OCI-LY1 (cell line): ENCODE measurements around the gene KL.

ENCODE experiments used
- H2AFZ ChIP-seq: fragments of 200-600 bp; sonication (generic), shearing (Covaris generic); 2 replicates; pipeline ENCODE4 v1.6.0; 2014; ENCODE audit warnings: antibody characterized with exemption, mild to moderate bottlenecking, low read length
- H3F3A ChIP-seq: fragments of 200-600 bp; sonication (generic), shearing (Covaris generic); 2 replicates; pipeline ENCODE4 v1.6.0; 2014; ENCODE audit warnings: mild to moderate bottlenecking, antibody characterized with exemption, low read length, moderate library complexity; ENCODE audit not compliant: insufficient read depth
- H3K27ac ChIP-seq: fragments of 200-600 bp; sonication (generic); 2 replicates; pipeline ENCODE4 v1.5.1; 2014; ENCODE audit warnings: low read length, mixed run types, mild to moderate bottlenecking, low read depth; ENCODE audit not compliant: poor library complexity, severe bottlenecking
- H3K27me3 ChIP-seq: fragments of 200-600 bp; sonication (generic); 2 replicates; pipeline ENCODE4 v1.6.0; 2014; ENCODE audit warnings: antibody characterized with exemption, mild to moderate bottlenecking, low read length, moderate library complexity; ENCODE audit not compliant: insufficient read depth
- H3K36me3 ChIP-seq: fragments of 200-600 bp; sonication (generic); 2 replicates; pipeline ENCODE4 v1.6.1; 2014; ENCODE audit warnings: mild to moderate bottlenecking, antibody characterized with exemption, low read length, moderate library complexity, mixed read lengths; ENCODE audit not compliant: insufficient read depth
- H3K4me1 ChIP-seq: fragments of 200-600 bp; sonication (generic); 2 replicates; pipeline ENCODE4 v1.5.1; 2014; ENCODE audit warnings: mild to moderate bottlenecking, low read length, moderate library complexity; ENCODE audit not compliant: insufficient read depth, severe bottlenecking
- H3K4me2 ChIP-seq: fragments of 200-600 bp; sonication (generic), shearing (Covaris generic); 2 replicates; pipeline ENCODE4 v1.6.1; 2014; ENCODE audit warnings: low read length
- H3K4me3 ChIP-seq: fragments of 200-600 bp; sonication (generic); 2 replicates; pipeline ENCODE4 v1.5.1; 2014; ENCODE audit warnings: low read length, low read depth, mild to moderate bottlenecking, mixed read lengths; ENCODE audit not compliant: poor library complexity, severe bottlenecking
- H3K79me2 ChIP-seq: fragments of 200-600 bp; shearing (Covaris generic); 2 replicates; pipeline ENCODE4 v1.6.1; 2016; ENCODE audit warnings: mixed run types, low read length, mixed read lengths; ENCODE audit not compliant: insufficient read depth
- H3K9ac ChIP-seq: fragments of 200-600 bp; sonication (generic), shearing (Covaris generic); 2 replicates; pipeline ENCODE4 v1.6.1; 2014; ENCODE audit warnings: mild to moderate bottlenecking, low read length, mixed read lengths
- H3K9me2 ChIP-seq: fragments of 200-600 bp; sonication (generic), shearing (Covaris generic); 2 replicates; pipeline ENCODE4 v1.6.1; 2014; ENCODE audit warnings: low read depth, mild to moderate bottlenecking, low read length, mixed read lengths
- H3K9me3 ChIP-seq: fragments of 200-600 bp; shearing (Covaris generic); 2 replicates; pipeline ENCODE4 v1.6.1; 2014; ENCODE audit warnings: low read length, mixed read lengths
- H4K20me1 ChIP-seq: fragments of 200-600 bp; sonication (generic), shearing (Covaris generic); 2 replicates; pipeline ENCODE4 v1.6.0; 2016; ENCODE audit warnings: mild to moderate bottlenecking, low read length; ENCODE audit not compliant: insufficient read depth
- EZH2 ChIP-seq: fragments of 200-600 bp; sonication (generic), shearing (Covaris generic); IDR thresholded peaks from 2 replicates; pipeline ENCODE4 v1.8.0; 2017; ENCODE audit warnings: borderline replicate concordance, mixed run types, mild to moderate bottlenecking, antibody characterized with exemption, low read length, moderate library complexity, mixed read lengths
- TF ChIP-seq, protein P1 (sequence below): fragments of 200-600 bp; sonication (generic), shearing (Covaris generic); IDR thresholded peaks from 2 replicates; pipeline ENCODE4 v1.5.1; 2017; ENCODE audit warnings: mild to moderate bottlenecking, antibody characterized with exemption, low read length, moderate library complexity, mixed read lengths

Gene KL

DNA sequence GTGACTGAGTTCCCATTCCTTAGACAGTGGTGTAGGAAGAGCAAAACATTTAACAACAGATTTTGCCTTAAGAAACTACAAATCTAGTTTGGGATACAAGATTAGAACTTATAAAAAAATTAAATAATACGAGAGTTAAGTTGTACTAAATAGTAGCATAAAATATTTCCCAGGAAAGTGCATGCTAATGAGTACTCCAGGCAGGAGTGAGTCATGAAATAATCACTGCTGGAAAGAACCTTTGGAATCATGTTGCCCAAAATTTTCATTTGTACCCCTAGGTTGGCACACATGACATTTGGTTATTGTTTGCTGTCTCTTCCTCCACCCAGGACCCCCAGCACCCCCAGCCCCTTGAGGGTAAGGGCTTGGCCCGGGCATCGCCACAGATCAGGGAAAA, 26.3 kb upstream of the KL start:
- no peak overlapping the region for H3K9ac ChIP-seq
- H3K9me3 ChIP-seq, result no peaks in the 10 kb centered on the region
- no peaks in the 10 kb centered on the region for H3K27me3 ChIP-seq
- no peak overlapping the region for H3K27ac ChIP-seq
- TF ChIP-seq, protein P1, sequence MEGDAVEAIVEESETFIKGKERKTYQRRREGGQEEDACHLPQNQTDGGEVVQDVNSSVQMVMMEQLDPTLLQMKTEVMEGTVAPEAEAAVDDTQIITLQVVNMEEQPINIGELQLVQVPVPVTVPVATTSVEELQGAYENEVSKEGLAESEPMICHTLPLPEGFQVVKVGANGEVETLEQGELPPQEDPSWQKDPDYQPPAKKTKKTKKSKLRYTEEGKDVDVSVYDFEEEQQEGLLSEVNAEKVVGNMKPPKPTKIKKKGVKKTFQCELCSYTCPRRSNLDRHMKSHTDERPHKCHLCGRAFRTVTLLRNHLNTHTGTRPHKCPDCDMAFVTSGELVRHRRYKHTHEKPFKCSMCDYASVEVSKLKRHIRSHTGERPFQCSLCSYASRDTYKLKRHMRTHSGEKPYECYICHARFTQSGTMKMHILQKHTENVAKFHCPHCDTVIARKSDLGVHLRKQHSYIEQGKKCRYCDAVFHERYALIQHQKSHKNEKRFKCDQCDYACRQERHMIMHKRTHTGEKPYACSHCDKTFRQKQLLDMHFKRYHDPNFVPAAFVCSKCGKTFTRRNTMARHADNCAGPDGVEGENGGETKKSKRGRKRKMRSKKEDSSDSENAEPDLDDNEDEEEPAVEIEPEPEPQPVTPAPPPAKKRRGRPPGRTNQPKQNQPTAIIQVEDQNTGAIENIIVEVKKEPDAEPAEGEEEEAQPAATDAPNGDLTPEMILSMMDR, result no peak
- no peak for TF ChIP-seq EZH2
- peaks cover 12% of the 10 kb centered on the region for H3K4me1 ChIP-seq
- H4K20me1 ChIP-seq, result no peaks in the 10 kb centered on the region
- no peak overlapping the region for H2AFZ ChIP-seq
- H3F3A ChIP-seq, result no peaks in the 10 kb centered on the region
- no peaks in the 10 kb centered on the region for H3K36me3 ChIP-seq
- no peaks in the 10 kb centered on the region for H3K9me2 ChIP-seq
- no peak overlapping the region for H3K4me3 ChIP-seq
- no peaks in the 10 kb centered on the region for H3K79me2 ChIP-seq
- H3K4me2 ChIP-seq, result no peak overlapping the region

DNA sequence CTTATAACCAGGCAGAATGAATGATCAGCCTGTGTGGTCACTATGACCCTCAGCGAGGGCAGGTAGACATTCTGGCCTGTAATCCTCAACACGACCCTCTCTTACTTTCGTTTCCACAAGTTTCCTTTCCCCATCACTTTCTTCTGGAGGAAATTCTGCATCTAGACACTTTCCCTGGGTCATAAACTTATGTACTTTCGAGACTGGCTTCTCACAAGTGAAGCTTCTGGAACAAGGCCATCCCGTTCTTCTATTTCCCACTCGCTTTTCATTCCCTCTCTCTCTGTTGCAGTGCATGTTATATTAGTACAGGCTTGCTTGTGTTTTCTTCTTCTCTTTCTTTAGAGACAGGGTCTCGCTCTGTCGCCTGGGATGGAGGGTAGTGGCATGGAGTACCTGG, 23.1 kb upstream of the KL start:
- TF ChIP-seq, protein P1, result no peak
- no peak for TF ChIP-seq EZH2
- no peaks in the 10 kb centered on the region for H4K20me1 ChIP-seq
- no peak overlapping the region for H3K9ac ChIP-seq
- H3K4me3 ChIP-seq, result no peak overlapping the region
- H3K27ac ChIP-seq, result no peak overlapping the region
- no peaks in the 10 kb centered on the region for H3K27me3 ChIP-seq
- no peak overlapping the region for H3K4me2 ChIP-seq
- no peaks in the 10 kb centered on the region for H3K79me2 ChIP-seq
- H3K9me3 ChIP-seq, result no peaks in the 10 kb centered on the region
- H3F3A ChIP-seq, result no peaks in the 10 kb centered on the region
- no peaks in the 10 kb centered on the region for H3K36me3 ChIP-seq
- H2AFZ ChIP-seq, result no peak overlapping the region
- H3K9me2 ChIP-seq, result no peaks in the 10 kb centered on the region
- H3K4me1 ChIP-seq, result peaks cover 12% of the 10 kb centered on the region

DNA sequence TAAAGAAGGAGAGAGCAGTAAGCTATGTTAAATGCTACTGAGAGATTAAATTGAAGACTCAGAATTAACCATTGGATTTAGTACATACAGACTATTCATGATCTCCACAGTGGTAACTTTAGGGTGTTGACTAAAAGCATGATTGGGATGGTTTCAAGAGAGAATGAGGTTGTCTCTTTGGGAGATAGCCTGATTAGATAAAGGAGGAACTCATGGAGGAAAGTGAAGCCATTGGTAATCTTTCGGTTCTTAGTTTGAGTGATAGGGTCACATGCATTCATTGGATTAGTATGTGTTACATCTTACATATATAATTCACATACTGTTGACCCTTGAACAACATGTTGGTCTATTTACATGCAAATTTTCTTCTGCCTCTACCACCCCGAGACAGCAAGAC, 18.8 kb upstream of the KL start:
- Histone ChIP-seq H3K27ac (no peak overlapping the region), H4K20me1 (no peaks in the 10 kb centered on the region), H3K27me3 (no peaks in the 10 kb centered on the region), H3K36me3 (no peaks in the 10 kb centered on the region), H3K4me1 (no peaks in the 10 kb centered on the region), H3K9me3 (no peaks in the 10 kb centered on the region), H2AFZ (no peak overlapping the region), H3K79me2 (no peaks in the 10 kb centered on the region), H3F3A (no peaks in the 10 kb centered on the region), H3K4me3 (no peak overlapping the region), H3K9me2 (no peaks in the 10 kb centered on the region), H3K4me2 (no peak overlapping the region), H3K9ac (no peak overlapping the region)
- TF ChIP-seq, protein P1, result no peak
- TF ChIP-seq EZH2, result no peak
